ENCODE measurements around the gene NAGA.

Gene NAGA

GRCh38 chr22:42039271-42039670, 31.3 kb downstream of the NAGA start:
- TF ChIP-seq GLIS3 (CRISPR knock-in tag; IDR thresholded peaks at IDR 0.05): no peak
- no peak for TF ChIP-seq TCF4 (CRISPR knock-in tag; IDR thresholded peaks at IDR 0.05; ENCODE audit: borderline replicate concordance)
- no peak for TF ChIP-seq RARB (CRISPR knock-in tag; IDR thresholded peaks at IDR 0.05)
- TF ChIP-seq, protein P1, sequence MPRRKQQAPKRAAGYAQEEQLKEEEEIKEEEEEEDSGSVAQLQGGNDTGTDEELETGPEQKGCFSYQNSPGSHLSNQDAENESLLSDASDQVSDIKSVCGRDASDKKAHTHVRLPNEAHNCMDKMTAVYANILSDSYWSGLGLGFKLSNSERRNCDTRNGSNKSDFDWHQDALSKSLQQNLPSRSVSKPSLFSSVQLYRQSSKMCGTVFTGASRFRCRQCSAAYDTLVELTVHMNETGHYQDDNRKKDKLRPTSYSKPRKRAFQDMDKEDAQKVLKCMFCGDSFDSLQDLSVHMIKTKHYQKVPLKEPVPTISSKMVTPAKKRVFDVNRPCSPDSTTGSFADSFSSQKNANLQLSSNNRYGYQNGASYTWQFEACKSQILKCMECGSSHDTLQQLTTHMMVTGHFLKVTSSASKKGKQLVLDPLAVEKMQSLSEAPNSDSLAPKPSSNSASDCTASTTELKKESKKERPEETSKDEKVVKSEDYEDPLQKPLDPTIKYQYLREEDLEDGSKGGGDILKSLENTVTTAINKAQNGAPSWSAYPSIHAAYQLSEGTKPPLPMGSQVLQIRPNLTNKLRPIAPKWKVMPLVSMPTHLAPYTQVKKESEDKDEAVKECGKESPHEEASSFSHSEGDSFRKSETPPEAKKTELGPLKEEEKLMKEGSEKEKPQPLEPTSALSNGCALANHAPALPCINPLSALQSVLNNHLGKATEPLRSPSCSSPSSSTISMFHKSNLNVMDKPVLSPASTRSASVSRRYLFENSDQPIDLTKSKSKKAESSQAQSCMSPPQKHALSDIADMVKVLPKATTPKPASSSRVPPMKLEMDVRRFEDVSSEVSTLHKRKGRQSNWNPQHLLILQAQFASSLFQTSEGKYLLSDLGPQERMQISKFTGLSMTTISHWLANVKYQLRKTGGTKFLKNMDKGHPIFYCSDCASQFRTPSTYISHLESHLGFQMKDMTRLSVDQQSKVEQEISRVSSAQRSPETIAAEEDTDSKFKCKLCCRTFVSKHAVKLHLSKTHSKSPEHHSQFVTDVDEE (CRISPR knock-in tag; IDR thresholded peaks at IDR 0.05): no peak
- no peak for TF ChIP-seq SNAI2 (CRISPR knock-in tag; IDR thresholded peaks at IDR 0.05)
- TF ChIP-seq BACH2 (CRISPR knock-in tag; IDR thresholded peaks at IDR 0.05; ENCODE audit: borderline replicate concordance): no peak
- no peak for TF ChIP-seq ISL1 (CRISPR knock-in tag; IDR thresholded peaks at IDR 0.05)
- no peak for TF ChIP-seq CSRNP3 (CRISPR knock-in tag; IDR thresholded peaks at IDR 0.05)
- no peak for TF ChIP-seq ZFP3 (CRISPR knock-in tag; IDR thresholded peaks at IDR 0.05)
- TF ChIP-seq, protein P2, sequence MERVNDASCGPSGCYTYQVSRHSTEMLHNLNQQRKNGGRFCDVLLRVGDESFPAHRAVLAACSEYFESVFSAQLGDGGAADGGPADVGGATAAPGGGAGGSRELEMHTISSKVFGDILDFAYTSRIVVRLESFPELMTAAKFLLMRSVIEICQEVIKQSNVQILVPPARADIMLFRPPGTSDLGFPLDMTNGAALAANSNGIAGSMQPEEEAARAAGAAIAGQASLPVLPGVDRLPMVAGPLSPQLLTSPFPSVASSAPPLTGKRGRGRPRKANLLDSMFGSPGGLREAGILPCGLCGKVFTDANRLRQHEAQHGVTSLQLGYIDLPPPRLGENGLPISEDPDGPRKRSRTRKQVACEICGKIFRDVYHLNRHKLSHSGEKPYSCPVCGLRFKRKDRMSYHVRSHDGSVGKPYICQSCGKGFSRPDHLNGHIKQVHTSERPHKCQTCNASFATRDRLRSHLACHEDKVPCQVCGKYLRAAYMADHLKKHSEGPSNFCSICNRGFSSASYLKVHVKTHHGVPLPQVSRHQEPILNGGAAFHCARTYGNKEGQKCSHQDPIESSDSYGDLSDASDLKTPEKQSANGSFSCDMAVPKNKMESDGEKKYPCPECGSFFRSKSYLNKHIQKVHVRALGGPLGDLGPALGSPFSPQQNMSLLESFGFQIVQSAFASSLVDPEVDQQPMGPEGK (CRISPR knock-in tag; IDR thresholded peaks at IDR 0.05; ENCODE audit: borderline replicate concordance): no peak
- TF ChIP-seq ZNF565 (CRISPR knock-in tag; conservative IDR thresholded peaks at IDR 0.05; ENCODE audit: low read depth): no peak
- no peak for TF ChIP-seq TOX (CRISPR knock-in tag; IDR thresholded peaks at IDR 0.05; ENCODE audit: borderline replicate concordance)
- no peak for TF ChIP-seq ZC3H10 (CRISPR knock-in tag; IDR thresholded peaks at IDR 0.05)
- TF ChIP-seq ZFP30 (CRISPR knock-in tag; IDR thresholded peaks at IDR 0.05): no peak
- no peak for TF ChIP-seq ESRRG (CRISPR knock-in tag; IDR thresholded peaks at IDR 0.05)
- TF ChIP-seq ARNTL (CRISPR knock-in tag; IDR thresholded peaks at IDR 0.05; ENCODE audit: borderline replicate concordance, low read depth): no peak
- no peak for TF ChIP-seq ZNF70 (CRISPR knock-in tag; IDR thresholded peaks at IDR 0.05)
- ATAC-seq: no peak

DNA sequence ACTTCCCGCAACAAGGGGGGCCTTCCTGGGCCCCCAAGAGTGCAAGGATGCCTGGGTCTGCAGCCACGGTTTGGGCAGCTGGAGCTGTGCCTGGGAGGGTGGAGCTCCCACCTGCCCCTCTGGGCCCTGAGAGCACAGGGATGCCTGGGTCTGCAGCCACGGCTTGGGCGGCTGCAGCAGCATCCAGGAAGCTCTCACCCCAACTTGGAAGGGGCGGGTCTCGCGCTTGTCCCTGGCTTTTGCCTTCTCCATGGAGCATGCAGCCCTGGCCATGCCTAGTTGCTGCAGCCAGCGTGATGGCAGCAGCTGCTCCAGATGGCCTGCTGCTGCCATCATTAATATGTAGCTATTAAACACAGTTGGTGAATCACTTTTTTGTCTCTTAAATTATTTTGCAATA, 35.4 kb downstream of the NAGA start:
- TF ChIP-seq ZNF8 (CRISPR knock-in tag; IDR thresholded peaks at IDR 0.05) (no peak), CSRNP3 (CRISPR knock-in tag; IDR thresholded peaks at IDR 0.05) (no peak), OSR1 (CRISPR knock-in tag; IDR thresholded peaks at IDR 0.05) (no peak), BACH2 (CRISPR knock-in tag; IDR thresholded peaks at IDR 0.05; ENCODE audit: borderline replicate concordance) (no peak), ARNTL (CRISPR knock-in tag; IDR thresholded peaks at IDR 0.05; ENCODE audit: borderline replicate concordance, low read depth) (no peak), ISL1 (CRISPR knock-in tag; IDR thresholded peaks at IDR 0.05) (no peak), ZNF565 (CRISPR knock-in tag; conservative IDR thresholded peaks at IDR 0.05; ENCODE audit: low read depth) (no peak), TCF4 (CRISPR knock-in tag; IDR thresholded peaks at IDR 0.05; ENCODE audit: borderline replicate concordance) (no peak), ZC3H10 (CRISPR knock-in tag; IDR thresholded peaks at IDR 0.05) (no peak), GLIS3 (CRISPR knock-in tag; IDR thresholded peaks at IDR 0.05) (no peak), ZNF70 (CRISPR knock-in tag; IDR thresholded peaks at IDR 0.05) (no peak), PPARA (CRISPR knock-in tag; IDR thresholded peaks at IDR 0.05; ENCODE audit: borderline replicate concordance) (no peak), ZFP3 (CRISPR knock-in tag; IDR thresholded peaks at IDR 0.05) (no peak), SNAI2 (CRISPR knock-in tag; IDR thresholded peaks at IDR 0.05) (no peak)
- TF ChIP-seq, protein P1 (CRISPR knock-in tag; IDR thresholded peaks at IDR 0.05): no peak
- TF ChIP-seq, protein P3, sequence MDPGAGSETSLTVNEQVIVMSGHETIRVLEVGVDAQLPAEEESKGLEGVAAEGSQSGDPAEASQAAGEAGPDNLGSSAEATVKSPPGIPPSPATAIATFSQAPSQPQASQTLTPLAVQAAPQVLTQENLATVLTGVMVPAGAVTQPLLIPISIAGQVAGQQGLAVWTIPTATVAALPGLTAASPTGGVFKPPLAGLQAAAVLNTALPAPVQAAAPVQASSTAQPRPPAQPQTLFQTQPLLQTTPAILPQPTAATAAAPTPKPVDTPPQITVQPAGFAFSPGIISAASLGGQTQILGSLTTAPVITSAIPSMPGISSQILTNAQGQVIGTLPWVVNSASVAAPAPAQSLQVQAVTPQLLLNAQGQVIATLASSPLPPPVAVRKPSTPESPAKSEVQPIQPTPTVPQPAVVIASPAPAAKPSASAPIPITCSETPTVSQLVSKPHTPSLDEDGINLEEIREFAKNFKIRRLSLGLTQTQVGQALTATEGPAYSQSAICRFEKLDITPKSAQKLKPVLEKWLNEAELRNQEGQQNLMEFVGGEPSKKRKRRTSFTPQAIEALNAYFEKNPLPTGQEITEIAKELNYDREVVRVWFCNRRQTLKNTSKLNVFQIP (CRISPR knock-in tag; IDR thresholded peaks at IDR 0.05; ENCODE audit: borderline replicate concordance, low read depth): no peak
- TF ChIP-seq, protein P2 (CRISPR knock-in tag; IDR thresholded peaks at IDR 0.05; ENCODE audit: borderline replicate concordance): no peak

More for the DNA sequence above, 35.4 kb downstream of the NAGA start:
- ATAC-seq: no peak

All from SK-N-SH treated with all-trans-retinoic acid at 6 μM for 48 hours (cell line).